Nephron (organoid): Measurements from ENCODE around the gene KRTAP4-11.
"Not testable (repeated sequence)": the region's sequence is repeated elsewhere in the genome, so short reads cannot be mapped to it uniquely, and the experiment has no call there.

Experiments
- H3K27ac Mint-ChIP-seq, 3 experiments: 2 replicates each; pipeline ENCODE4 v1.8.0; 2020; ENCODE audit warnings: mixed read lengths in 3 of 3, mild to moderate bottlenecking in 2 of 3, moderate library complexity in 1 of 3
- H3K27me3 Mint-ChIP-seq: 2 replicates; pipeline ENCODE4 v1.8.0; 2021; ENCODE audit warnings: low read depth, mild to moderate bottlenecking, moderate library complexity, mixed read lengths
- H3K36me3 Mint-ChIP-seq: 2 replicates; pipeline ENCODE4 v1.8.0; 2020; ENCODE audit warnings: low read depth, mixed read lengths
- H3K4me1 Mint-ChIP-seq: 2 replicates; pipeline ENCODE4 v1.8.0; 2020; ENCODE audit warnings: mixed read lengths
- H3K4me3 Mint-ChIP-seq, 3 experiments: 2 replicates each; pipeline ENCODE4 v1.8.0; 2020; ENCODE audit warnings: mild to moderate bottlenecking in 3 of 3, mixed read lengths in 3 of 3, moderate library complexity in 2 of 3
- H3K9me3 Mint-ChIP-seq: 2 replicates; pipeline ENCODE4 v1.8.0; 2020; ENCODE audit warnings: mixed read lengths
- TF ChIP-seq, protein P1 (sequence below), 3 experiments: fragments of 200-600 bp; sonication (generic); IDR thresholded peaks; one replicate each; pipeline ENCODE4 v1.5.0; 2021; ENCODE audit warnings: antibody characterized with exemption in 3 of 3; ENCODE audit not compliant: unreplicated experiment in 3 of 3

The KRTAP4-11 gene

DNA sequence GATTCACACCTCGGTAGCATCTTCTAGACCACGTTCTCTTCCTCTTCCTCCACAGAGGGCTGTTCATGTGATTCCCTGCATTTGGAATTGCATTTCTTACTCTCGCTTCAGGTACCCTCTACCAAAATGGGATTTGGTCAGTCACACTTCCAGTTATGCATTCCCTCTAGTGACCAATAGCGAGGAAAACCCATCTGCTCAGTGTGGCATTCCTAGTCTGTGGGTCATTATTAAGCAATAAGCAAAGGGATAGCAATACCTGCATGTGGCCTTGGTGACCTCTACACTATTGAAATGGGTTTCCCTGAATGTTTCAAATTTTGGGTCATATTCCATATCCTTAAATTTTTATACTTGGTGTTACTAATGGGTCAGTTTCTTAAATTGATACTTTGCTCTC is 31.9 kb upstream of the KRTAP4-11 start:
- Mint-ChIP-seq H3K27me3 (peaks cover 16% of the 10 kb centered on the region), H3K4me3 (no peak overlapping the region), H3K4me1 (no peaks in the 10 kb centered on the region), H3K27ac (no peak overlapping the region), H3K9me3 (peaks cover 5% of the 10 kb centered on the region), H3K36me3 (no peaks in the 10 kb centered on the region)
- TF ChIP-seq, protein P1, sequence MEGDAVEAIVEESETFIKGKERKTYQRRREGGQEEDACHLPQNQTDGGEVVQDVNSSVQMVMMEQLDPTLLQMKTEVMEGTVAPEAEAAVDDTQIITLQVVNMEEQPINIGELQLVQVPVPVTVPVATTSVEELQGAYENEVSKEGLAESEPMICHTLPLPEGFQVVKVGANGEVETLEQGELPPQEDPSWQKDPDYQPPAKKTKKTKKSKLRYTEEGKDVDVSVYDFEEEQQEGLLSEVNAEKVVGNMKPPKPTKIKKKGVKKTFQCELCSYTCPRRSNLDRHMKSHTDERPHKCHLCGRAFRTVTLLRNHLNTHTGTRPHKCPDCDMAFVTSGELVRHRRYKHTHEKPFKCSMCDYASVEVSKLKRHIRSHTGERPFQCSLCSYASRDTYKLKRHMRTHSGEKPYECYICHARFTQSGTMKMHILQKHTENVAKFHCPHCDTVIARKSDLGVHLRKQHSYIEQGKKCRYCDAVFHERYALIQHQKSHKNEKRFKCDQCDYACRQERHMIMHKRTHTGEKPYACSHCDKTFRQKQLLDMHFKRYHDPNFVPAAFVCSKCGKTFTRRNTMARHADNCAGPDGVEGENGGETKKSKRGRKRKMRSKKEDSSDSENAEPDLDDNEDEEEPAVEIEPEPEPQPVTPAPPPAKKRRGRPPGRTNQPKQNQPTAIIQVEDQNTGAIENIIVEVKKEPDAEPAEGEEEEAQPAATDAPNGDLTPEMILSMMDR (IDR thresholded peaks at IDR 0.05; ENCODE audit: unreplicated experiment in 3 of 3) = no peak

DNA sequence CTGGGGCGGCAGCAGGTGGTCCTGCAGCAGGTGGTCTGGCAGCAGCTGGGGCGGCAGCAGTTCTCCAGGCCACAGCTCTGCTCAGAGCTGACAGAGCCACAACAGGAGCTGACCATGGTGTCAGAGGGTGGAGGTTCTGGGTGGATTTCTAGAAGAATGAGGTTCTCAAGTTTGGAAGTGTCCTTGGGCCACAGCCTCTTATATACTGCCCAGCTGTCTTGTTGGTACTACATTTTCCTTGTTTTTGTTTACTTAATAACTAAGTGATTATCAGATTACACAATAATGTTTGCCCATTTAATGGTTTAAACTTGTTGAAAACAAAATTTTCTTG is 31.4 kb upstream of the KRTAP4-11 start, which contains the start of gene KRTAP4-5:
Gene KRTAP4-5, minus strand, starts transcription at position 174 of the 334 bp plus-strand sequence. Its CDS starts 58 bp downstream, at position 116.
- no peaks in the 10 kb centered on the region for H3K4me1 Mint-ChIP-seq
- TF ChIP-seq, protein P1 (IDR thresholded peaks at IDR 0.05; ENCODE audit: unreplicated experiment in 3 of 3) = no peak
- no peak within 1 kb of the TSS for H3K4me3 Mint-ChIP-seq
- no peaks in the 10 kb centered on the region for H3K36me3 Mint-ChIP-seq
- no peak within 1 kb of the TSS for H3K27ac Mint-ChIP-seq
- H3K27me3 Mint-ChIP-seq = peaks cover 16% of the 10 kb centered on the region
- peaks cover 7% of the 10 kb centered on the region for H3K9me3 Mint-ChIP-seq

- not testable (repeated sequence) for H3K4me3 Mint-ChIP-seq, H3K4me1 Mint-ChIP-seq, H3K36me3 Mint-ChIP-seq, H3K9me3 Mint-ChIP-seq, H3K27ac Mint-ChIP-seq
- H3K27me3 Mint-ChIP-seq = peaks cover 16% of the 10 kb centered on the region
These were observed 30.9 kb upstream of the KRTAP4-11 start for GRCh38 chr17:41148971-41149651.

DNA sequence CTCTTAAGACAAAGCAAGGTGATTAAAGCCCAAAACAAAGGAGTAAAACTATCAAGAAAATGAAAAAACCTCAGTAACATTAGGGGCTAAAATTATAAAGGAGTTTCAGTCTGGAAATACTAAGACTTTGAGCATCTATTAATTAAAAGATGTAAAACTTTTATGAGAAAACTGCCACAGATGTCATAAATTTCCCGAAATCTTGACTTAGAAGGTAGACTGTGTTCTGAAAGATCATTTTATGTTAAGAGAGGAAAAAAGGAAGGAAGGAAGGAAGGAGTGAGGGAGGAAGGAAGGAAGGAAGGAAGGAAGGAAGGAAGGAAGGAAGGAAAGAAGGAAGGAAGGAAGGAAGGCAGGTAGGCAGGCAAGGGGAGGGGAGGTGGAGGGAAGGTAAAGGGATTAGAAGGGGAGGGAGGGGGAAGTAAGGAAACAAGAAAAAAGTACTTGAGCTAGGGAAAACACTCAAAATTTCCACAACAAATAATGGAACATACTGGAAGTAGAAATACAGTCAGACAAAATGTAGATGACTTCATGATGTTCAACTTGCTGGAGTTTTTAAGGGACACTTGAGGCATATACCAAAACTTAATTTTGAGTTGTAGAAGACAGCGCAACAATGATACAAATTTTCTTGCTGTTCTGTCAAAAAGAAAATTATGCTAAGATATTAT is 29.5 kb upstream of the KRTAP4-11 start:
- H3K27me3 Mint-ChIP-seq = peaks cover 16% of the 10 kb centered on the region
- no peak overlapping the region for H3K27ac Mint-ChIP-seq
- no peak overlapping the region for H3K4me3 Mint-ChIP-seq
- no peaks in the 10 kb centered on the region for H3K4me1 Mint-ChIP-seq
- H3K36me3 Mint-ChIP-seq = no peaks in the 10 kb centered on the region
- TF ChIP-seq, protein P1 (IDR thresholded peaks at IDR 0.05; ENCODE audit: unreplicated experiment in 3 of 3) = no peak
- H3K9me3 Mint-ChIP-seq = peaks cover 16% of the 10 kb centered on the region

GRCh38 chr17:41145261-41145660 is 27.1 kb upstream of the KRTAP4-11 start:
- no peak overlapping the region for H3K4me3 Mint-ChIP-seq
- no peak overlapping the region for H3K27ac Mint-ChIP-seq
- H3K4me1 Mint-ChIP-seq = no peaks in the 10 kb centered on the region
- H3K9me3 Mint-ChIP-seq = peaks cover 32% of the 10 kb centered on the region
- H3K36me3 Mint-ChIP-seq = no peaks in the 10 kb centered on the region
- H3K27me3 Mint-ChIP-seq = peaks cover 17% of the 10 kb centered on the region
- TF ChIP-seq, protein P1 (IDR thresholded peaks at IDR 0.05; ENCODE audit: unreplicated experiment in 3 of 3) = no peak

- H3K4me3 Mint-ChIP-seq = no peak overlapping the region
- TF ChIP-seq, protein P1 (IDR thresholded peaks at IDR 0.05; ENCODE audit: unreplicated experiment in 3 of 3) = no peak
- H3K9me3 Mint-ChIP-seq = peaks cover 32% of the 10 kb centered on the region
- peaks cover 17% of the 10 kb centered on the region for H3K27me3 Mint-ChIP-seq
- H3K4me1 Mint-ChIP-seq = no peaks in the 10 kb centered on the region
- H3K36me3 Mint-ChIP-seq = peaks cover under 1% of the 10 kb centered on the region
- H3K27ac Mint-ChIP-seq = no peak overlapping the region
These were observed 26.7 kb upstream of the KRTAP4-11 start for GRCh38 chr17:41144846-41145245.
